SW 1271 (cell line): ENCODE data around the gene MOCS3.

Experiments used
- DNase-seq, 2 experiments: peaks; one replicate each; lab custom pipeline; 2025; lab: John Stamatoyannopoulos, UW

Gene MOCS3

DNA sequence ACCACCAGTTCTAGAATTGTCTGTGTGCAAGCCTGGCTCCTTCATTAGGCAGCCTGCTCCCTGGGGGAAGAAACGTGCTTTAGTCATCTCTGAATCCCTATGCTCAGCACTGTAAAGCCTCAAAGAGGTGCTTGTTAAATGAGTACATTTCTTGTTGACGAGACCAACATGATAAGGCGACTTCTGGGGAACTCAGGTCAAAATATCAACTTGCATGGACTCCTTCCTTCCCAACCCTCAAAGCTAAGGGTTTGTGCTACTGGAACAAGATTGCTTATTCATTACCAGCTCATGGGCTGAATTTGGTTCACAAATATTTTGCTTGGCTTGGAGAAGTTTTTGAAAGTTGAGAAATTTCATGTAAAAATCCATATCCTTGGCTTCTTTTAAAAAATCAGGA, 53.7 kb downstream of the MOCS3 start:
- DNase-seq, result no peak
